Urinary bladder (tissue), 4 donors: Measurements from ENCODE around the gene CCDC86. TPM values are rescaled to one million over a fixed set of nuclear protein-coding genes. Genes with fewer than 3 reads are reported as not detected.
A peak's percentile ranks its signal among the peaks of the same experiment; 100 is the strongest.

Source experiments
- DNase-seq: peaks from one replicate; pipeline ENCODE4 v3.0.0-alpha.2; 2015; ENCODE audit errors: extremely low spot score
- H3K27ac ChIP-seq: one replicate; pipeline ENCODE4 v1.5.1; 2013; ENCODE audit warnings: low read depth, mild to moderate bottlenecking, moderate library complexity
- H3K36me3 ChIP-seq: one replicate; pipeline ENCODE4 v1.6.1; 2013; ENCODE audit warnings: mild to moderate bottlenecking, moderate library complexity; ENCODE audit not compliant: insufficient read depth
- H3K4me1 ChIP-seq: one replicate; pipeline ENCODE4 v1.6.1; 2013; ENCODE audit warnings: mild to moderate bottlenecking, moderate library complexity; ENCODE audit not compliant: insufficient read depth
- H3K4me3 ChIP-seq: one replicate; pipeline ENCODE4 v1.5.1; 2013; ENCODE audit warnings: low read depth, low read length
- WGBS: extraction: QIAGEN DNeasy Blood & Tissue Kit; methylation state at CpG from one replicate; pipeline ENCODE4 v1.1.7; 2013; 5-methylcytosine and 5-hydroxymethylcytosine counted together
- polyA plus RNA-seq: library from polyadenylated mRNA; stranded (reverse); fragments of 200-250 nt; gene quantifications from one replicate; pipeline ENCODE4 v1.2.3, GENCODE V29; 2013
- total RNA-seq: library from RNA; depleted of rRNA; stranded (reverse); fragments of >200 nt; gene quantifications from one replicate; pipeline ENCODE4 v1.2.3, GENCODE V29; 2014
- donor health status: healthy with polysubstance abuse.
- donor health status: healthy.

CCDC86 gene, protein sequence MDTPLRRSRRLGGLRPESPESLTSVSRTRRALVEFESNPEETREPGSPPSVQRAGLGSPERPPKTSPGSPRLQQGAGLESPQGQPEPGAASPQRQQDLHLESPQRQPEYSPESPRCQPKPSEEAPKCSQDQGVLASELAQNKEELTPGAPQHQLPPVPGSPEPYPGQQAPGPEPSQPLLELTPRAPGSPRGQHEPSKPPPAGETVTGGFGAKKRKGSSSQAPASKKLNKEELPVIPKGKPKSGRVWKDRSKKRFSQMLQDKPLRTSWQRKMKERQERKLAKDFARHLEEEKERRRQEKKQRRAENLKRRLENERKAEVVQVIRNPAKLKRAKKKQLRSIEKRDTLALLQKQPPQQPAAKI
- 4.5 TPM for total RNA-seq
- polyA plus RNA-seq, result 23.4 TPM

DNA sequence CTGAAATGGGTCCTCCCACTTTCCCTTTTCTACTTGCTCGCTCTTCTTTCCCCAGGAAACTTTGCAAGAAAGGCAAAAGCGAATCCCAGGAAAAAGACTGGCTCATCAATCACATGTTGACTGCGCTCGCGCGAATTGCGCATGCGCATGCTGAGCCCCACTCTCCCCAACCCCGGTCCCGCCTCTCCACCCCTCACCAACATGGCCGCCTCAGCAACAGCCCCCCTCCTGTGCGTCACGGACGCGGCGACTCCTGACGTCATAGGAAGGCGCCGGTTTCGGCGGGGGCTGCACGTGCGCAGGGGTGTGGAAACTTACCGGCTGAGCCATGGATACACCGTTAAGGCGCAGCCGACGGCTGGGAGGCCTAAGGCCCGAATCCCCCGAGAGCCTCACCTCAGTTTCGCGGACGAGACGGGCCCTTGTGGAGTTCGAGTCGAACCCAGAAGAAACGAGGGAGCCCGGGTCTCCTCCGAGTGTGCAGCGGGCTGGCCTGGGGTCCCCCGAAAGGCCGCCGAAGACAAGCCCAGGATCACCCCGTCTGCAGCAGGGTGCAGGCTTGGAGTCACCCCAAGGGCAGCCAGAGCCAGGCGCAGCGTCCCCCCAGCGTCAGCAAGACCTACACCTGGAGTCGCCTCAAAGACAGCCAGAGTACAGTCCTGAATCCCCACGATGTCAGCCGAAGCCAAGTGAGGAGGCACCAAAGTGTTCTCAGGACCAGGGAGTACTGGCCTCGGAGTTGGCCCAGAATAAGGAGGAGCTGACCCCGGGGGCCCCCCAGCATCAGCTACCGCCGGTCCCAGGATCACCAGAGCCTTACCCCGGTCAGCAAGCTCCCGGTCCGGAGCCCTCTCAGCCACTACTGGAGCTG lies at the start of gene CCDC86:
Gene CCDC86 (plus strand): TSS at position 317 of the 871 bp plus-strand sequence. CDS start 12 bp downstream, at position 329.
- peak; percentile 83 for DNase-seq
- no peaks in the 10 kb centered on the region for H3K36me3 ChIP-seq
- peak within 1 kb of the TSS; percentile 63 for H3K4me3 ChIP-seq
- WGBS, result under 1% methylated on average over 57 of the region's 57 CpGs
- H3K27ac ChIP-seq, result peak within 1 kb of the TSS; percentile 75
- peaks cover 5% of the 10 kb centered on the region for H3K4me1 ChIP-seq

DNA sequence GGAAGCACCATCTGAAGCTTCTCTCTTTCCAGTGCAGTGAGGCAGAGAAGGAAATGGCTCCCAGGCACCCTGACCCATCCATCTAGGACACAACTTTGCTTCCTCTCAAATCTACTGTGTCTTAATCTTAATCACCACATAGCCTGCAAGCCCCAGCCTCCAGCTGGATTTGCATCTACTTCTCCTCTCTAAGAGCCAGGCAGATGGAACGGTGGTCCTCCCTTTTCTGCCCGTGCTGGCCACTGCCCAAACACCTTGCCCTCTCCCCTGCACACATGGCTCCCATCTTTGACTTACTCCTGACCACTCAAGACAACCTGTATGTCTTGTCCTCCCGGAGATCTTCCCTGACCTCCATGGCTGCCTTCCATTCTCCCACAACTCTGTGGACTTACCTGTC lies 49.4 kb upstream of the CCDC86 start:
- Histone ChIP-seq H3K27ac (no peak overlapping the region), H3K36me3 (no peaks in the 10 kb centered on the region), H3K4me3 (no peak overlapping the region), H3K4me1 (no peaks in the 10 kb centered on the region)
- WGBS, result 69% methylated on average over 3 of the region's 3 CpGs
- no peak for DNase-seq

DNA sequence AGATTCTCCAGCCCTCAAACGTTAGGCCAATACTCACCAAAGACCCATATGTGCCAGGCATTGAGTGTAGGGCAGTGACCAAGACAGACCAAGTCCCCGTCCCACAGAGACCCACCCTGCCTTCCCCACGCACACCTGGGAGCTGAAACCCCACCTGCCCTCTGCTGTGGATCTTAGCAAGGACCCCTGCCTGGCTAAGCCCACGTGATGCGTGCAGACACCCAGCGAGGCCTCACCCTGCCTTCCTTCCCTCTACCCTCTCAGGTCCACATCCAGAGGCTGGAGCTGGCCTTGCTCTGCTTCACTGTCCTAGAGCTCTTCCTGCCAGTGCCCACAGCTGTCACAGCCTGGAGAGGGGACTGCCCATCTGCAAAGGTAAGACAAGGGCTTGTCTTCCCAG lies 46.6 kb upstream of the CCDC86 start:
- Histone ChIP-seq H3K27ac (no peak overlapping the region), H3K4me1 (no peaks in the 10 kb centered on the region), H3K4me3 (no peak overlapping the region), H3K36me3 (no peaks in the 10 kb centered on the region)
- WGBS, result 72% methylated on average over 6 of the region's 6 CpGs
- no peak for DNase-seq

DNA sequence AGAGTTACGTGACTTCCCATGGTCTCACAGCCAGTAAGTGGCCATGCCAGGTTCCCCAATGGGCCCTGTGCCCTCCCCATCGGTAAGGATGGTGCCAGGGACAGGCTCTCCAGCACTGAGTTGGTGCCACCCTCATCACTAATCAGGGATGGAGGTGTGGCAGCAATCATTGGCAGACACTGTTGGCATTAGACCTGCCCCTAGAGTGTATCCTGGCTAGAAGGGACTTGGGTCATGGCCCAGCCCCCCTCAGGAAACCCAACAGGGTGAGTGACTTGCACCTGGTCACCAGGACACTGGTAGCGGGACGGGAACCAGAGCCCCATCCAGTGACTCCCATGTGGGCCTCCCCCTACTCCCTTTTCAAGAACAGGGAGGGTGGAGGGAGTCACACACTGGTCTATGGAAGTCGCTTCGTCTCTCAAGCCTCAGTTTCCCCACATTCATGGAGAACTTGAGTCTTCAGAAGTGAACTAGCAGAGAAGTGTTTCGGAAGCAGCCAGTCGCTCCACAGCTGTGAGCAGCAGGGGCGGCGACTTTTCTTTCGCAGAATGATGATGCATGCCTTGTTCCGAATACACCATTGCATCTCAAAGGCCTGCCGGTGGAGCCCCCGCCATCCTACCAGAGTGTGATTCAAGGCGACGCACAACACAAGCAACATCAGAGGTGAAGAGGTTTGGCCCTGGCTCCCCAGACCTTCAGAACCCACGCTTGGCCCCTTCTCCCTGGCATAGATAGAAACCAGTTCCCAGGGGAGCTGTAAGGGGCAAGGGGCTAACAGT lies 43.9 kb upstream of the CCDC86 start:
- Histone ChIP-seq H3K27ac (no peak overlapping the region), H3K4me1 (no peaks in the 10 kb centered on the region), H3K36me3 (no peaks in the 10 kb centered on the region), H3K4me3 (no peak overlapping the region)
- WGBS, result 85% methylated on average over 17 of the region's 17 CpGs
- no peak for DNase-seq

DNA sequence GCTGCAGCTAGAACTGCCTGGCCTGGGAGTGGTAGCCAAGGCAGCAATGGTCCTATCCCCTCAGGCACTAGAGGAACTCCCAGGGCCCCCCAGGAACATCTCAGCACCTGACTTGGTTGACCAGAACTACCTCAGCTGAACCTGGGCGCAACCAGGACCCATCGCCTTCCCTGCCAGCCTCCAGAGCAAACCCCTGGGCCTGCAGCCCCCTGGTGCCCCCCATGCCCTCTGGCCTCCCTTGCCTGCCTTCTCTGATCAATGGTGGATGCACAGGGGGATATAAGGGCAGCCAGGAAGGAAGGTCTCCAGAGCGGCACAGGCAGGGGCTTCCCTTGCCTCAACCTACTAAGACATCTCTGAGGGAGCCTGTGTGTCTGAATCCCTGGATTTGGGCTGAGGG lies 43.3 kb upstream of the CCDC86 start:
- Histone ChIP-seq H3K4me1 (no peaks in the 10 kb centered on the region), H3K4me3 (no peak overlapping the region), H3K27ac (no peak overlapping the region), H3K36me3 (no peaks in the 10 kb centered on the region)
- no peak for DNase-seq
- WGBS, result 91% methylated on average over 3 of the region's 3 CpGs

DNA sequence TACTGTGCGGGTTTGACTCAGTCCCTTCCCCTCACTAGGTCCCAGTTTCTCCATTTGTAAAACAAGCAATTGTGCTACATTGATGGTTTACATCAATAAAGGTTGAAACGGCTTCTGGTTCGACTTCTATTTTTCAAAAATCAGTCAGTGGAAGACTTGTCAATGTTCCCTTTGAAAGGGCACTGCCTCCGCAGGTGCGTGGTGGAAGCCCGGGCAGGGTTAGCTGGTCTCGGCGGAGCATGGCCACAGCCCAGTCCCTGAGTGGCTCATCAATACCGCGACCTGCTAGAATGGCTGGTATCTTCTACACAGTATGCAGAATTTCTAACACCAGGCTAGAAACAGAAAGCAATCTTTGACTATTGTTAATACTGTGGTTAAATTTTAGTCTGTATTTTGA lies 40.7 kb upstream of the CCDC86 start:
- Histone ChIP-seq H3K36me3 (no peaks in the 10 kb centered on the region), H3K4me1 (no peaks in the 10 kb centered on the region), H3K4me3 (no peak overlapping the region), H3K27ac (no peak overlapping the region)
- WGBS, result 93% methylated on average over 10 of the region's 10 CpGs
- DNase-seq, result no peak

DNA sequence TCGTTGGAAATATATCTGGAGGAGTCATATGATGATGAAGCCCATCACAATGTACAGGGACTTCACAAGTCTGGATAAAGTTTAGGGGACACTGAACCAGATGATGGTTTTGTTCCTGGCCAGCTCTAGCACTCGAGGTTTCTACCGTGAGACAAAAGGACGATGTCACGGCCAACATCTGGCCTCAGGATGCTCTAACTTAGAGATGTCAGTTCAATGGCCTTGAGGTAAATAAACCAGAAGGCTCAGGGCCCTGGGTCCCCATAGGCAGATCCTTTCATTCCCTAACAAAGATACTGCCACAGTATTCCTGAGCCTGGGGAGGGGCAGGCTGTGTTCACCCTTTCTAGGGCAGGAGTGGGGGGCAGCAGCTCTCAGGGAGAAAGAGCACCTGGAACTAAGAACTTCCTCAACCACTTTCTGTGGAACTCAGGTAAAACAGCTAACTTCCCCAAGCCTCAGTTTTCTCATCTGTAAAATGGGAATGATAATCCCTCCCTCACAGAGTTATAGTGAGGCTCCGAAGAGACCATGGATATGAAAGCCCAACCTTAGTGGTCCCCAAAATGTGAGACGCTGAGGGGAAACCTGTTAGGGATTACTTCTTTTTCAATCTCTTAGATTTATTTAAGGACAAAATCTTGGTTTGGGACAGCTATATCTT lies 38.5 kb upstream of the CCDC86 start:
- no peak for DNase-seq
- no peak overlapping the region for H3K27ac ChIP-seq
- no peaks in the 10 kb centered on the region for H3K36me3 ChIP-seq
- no peak overlapping the region for H3K4me3 ChIP-seq
- WGBS, result 75% methylated on average over 7 of the region's 7 CpGs
- H3K4me1 ChIP-seq, result no peaks in the 10 kb centered on the region

DNA sequence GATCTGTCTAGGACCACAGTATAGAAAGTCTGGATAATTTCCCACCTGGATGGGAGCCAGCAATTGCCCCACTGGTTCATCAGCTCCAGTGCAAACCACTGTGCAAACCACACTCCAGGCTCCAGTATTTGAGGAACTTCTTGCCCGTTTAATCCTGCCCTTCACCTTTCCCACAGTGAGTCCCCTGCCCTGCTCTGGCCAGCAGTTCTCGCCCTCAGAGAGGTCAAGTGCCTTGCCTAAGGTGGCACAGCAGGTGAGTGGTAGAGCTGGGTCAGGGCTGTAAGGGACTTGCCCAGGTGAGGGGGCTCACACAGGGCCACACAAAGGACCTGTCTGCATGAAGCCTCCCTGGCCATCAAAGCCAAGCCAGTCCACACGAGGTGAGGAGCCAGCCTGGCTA lies 32.7 kb upstream of the CCDC86 start:
- Histone ChIP-seq H3K4me3 (no peak overlapping the region), H3K27ac (no peak overlapping the region), H3K36me3 (no peaks in the 10 kb centered on the region), H3K4me1 (no peaks in the 10 kb centered on the region)
- DNase-seq, result no peak
- WGBS, result 61% methylated on average over 3 of the region's 3 CpGs

DNA sequence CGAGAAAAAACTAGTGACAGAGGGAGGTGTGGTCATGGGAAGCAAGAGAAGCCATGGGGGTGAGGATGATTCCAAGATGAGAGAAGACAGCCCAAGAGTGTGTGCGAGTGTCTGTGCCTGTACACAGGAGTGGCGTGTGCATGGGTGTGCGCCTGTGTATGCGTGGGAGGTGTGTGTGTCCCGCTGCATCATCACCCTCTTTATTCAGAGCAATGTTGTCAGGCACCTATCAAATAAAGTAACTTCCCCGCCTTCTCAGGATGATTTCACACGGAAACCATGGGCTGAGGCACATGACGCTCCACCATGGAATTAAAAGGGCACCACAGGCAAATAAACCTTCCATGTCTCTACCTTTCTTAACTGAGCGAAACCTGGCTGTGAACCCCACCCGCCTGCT lies 32.2 kb upstream of the CCDC86 start:
- H3K36me3 ChIP-seq, result no peaks in the 10 kb centered on the region
- H3K4me1 ChIP-seq, result no peaks in the 10 kb centered on the region
- DNase-seq, result no peak
- no peak overlapping the region for H3K27ac ChIP-seq
- no peak overlapping the region for H3K4me3 ChIP-seq
- 86% methylated on average over 11 of the region's 11 CpGs for WGBS

DNA sequence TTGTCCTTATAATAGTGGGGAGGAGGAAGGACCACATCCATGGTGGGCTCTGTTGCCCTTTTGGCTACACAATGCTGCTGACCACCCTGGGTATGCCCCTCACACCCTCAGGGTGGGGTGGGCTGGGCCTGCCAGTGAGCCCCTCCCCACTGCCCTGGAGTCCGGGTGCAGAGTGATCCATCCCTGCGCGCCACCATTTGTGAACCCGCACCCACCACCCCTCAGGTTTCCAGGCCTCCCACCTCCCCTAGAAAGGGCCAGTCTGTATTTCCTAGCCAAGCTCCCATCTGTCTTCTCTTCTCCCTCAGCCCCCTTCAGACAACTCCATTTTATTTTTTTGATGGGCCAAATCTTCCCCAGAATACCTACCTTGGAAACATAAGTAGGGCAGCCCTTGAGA lies 31.8 kb upstream of the CCDC86 start:
- 91% methylated on average over 4 of the region's 4 CpGs for WGBS
- Histone ChIP-seq H3K4me3 (no peak overlapping the region), H3K4me1 (no peaks in the 10 kb centered on the region), H3K36me3 (no peaks in the 10 kb centered on the region), H3K27ac (no peak overlapping the region)
- no peak for DNase-seq

DNA sequence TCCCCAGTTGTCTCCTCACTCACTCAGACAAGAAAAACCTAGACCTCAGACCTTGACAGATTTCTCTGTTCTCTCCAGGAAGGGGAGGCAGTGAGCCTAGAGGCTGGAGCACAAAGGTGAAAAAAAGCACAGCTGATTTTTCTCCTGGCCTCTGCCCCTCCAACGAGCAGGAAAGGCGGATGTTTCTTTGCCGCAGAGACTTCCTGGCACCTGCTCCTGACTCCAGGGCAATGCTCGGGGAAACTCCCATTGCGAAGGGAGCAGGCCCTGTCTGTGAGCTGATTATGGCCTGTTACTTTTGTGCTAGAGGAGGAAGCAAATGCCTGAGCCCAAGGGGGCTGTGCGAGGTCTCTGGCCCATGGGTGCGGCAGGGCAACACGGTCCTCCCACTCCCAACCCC lies 31.3 kb upstream of the CCDC86 start:
- Histone ChIP-seq H3K36me3 (no peaks in the 10 kb centered on the region), H3K27ac (no peak overlapping the region), H3K4me1 (no peaks in the 10 kb centered on the region), H3K4me3 (no peak overlapping the region)
- DNase-seq, result no peak
- WGBS, result 52% methylated on average over 8 of the region's 8 CpGs

DNA sequence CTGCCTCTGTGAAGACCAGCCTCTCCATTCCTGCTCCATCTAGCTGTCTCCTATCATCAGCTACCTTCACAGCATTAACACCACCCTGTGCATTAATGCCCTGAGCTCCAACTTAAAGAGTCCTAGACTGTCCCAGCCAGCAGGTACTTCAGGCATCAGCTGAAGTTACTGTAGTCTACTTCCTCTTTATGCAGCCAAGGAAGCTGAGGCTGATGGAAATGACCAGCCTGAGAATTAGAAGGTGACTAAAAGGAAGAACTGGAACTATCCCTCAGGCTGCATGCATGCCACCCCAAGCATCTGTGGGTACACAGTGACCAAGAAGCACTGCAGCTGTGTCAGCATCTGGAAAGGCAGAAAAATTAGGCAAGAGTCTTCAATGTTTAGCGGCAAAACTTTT lies 28.6 kb upstream of the CCDC86 start:
- DNase-seq, result no peak
- 89% methylated on average over 1 of the region's 1 CpG for whole genome bisulfite sequencing
- H3K4me3 ChIP-seq, result no peak overlapping the region

DNA sequence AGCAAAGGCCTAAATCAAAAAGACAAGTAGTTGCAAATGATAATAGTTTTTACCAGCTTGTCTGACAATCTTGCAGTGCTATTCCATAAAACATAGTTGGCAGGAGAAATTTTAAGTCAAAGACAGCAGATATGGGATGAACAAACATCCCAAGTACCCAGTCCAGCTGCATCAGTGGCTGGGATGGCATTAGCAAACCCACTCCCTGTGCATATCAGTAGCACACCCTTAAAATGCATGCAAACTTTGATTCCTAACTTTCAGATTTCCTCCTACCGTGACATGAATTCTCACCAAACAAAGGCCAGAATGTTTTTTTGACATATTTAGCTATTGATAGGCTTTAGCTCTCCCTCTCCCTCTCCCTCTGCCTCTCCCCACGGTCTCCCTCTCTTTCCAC lies 27.8 kb upstream of the CCDC86 start:
- no peak overlapping the region for H3K4me3 ChIP-seq
- H3K4me1 ChIP-seq, result no peaks in the 10 kb centered on the region
- no peak overlapping the region for H3K27ac ChIP-seq
- no peaks in the 10 kb centered on the region for H3K36me3 ChIP-seq
- no peak for DNase-seq
- 76% methylated on average over 2 of the region's 2 CpGs for WGBS

More for the DNA sequence above, 28.6 kb upstream of the CCDC86 start:
- no peaks in the 10 kb centered on the region for H3K4me1 ChIP-seq
- no peak overlapping the region for H3K27ac ChIP-seq
- no peaks in the 10 kb centered on the region for H3K36me3 ChIP-seq
